GM19467 (cell line): Measurements from ENCODE around the gene CADM1.

Experiments
- ATAC-seq: cut with Tn5 transposase; IDR thresholded peaks from one replicate; pipeline ENCODE4 v1.9.1; 2021; ENCODE audit warnings: mild to moderate bottlenecking, moderate library complexity; ENCODE audit not compliant: unreplicated experiment

The CADM1 gene

GRCh38 chr11:115190196-115190595, 314.0 kb downstream of the CADM1 start:
- no peak for ATAC-seq

GRCh38 chr11:115188898-115189278, 315.3 kb downstream of the CADM1 start:
- no peak for ATAC-seq

GRCh38 chr11:115188188-115188897, 315.9 kb downstream of the CADM1 start:
- ATAC-seq: no peak

GRCh38 chr11:115185931-115186330, 318.3 kb downstream of the CADM1 start:
- no peak for ATAC-seq

GRCh38 chr11:115185507-115185906, 318.7 kb downstream of the CADM1 start:
- ATAC-seq: no peak

GRCh38 chr11:115184901-115185300, 319.3 kb downstream of the CADM1 start:
- no peak for ATAC-seq

- ATAC-seq: no peak
Measured at GRCh38 chr11:115183830-115184229, 320.4 kb downstream of the CADM1 start.

- ATAC-seq: no peak
Measured at GRCh38 chr11:115183136-115183535, 321.1 kb downstream of the CADM1 start.

GRCh38 chr11:115182282-115182955, 321.8 kb downstream of the CADM1 start:
- ATAC-seq: no peak

GRCh38 chr11:115181538-115181937, 322.7 kb downstream of the CADM1 start:
- ATAC-seq: no peak

- no peak for ATAC-seq
Measured at GRCh38 chr11:115180272-115180671, 323.9 kb downstream of the CADM1 start.

GRCh38 chr11:115179636-115180035, 324.6 kb downstream of the CADM1 start:
- ATAC-seq: no peak

GRCh38 chr11:115178705-115179104, 325.5 kb downstream of the CADM1 start:
- ATAC-seq: no peak

- ATAC-seq: no peak
Measured at GRCh38 chr11:115173136-115173535, 331.1 kb downstream of the CADM1 start.

- no peak for ATAC-seq
Measured at GRCh38 chr11:115170133-115170815, 333.9 kb downstream of the CADM1 start.

- no peak for ATAC-seq
Measured at GRCh38 chr11:115169251-115169650, 335.0 kb downstream of the CADM1 start.

GRCh38 chr11:115168686-115169085, 335.5 kb downstream of the CADM1 start:
- ATAC-seq: no peak

- no peak for ATAC-seq
Measured at GRCh38 chr11:115168229-115168671, 336.0 kb downstream of the CADM1 start.

- ATAC-seq: no peak
Measured at GRCh38 chr11:115167456-115167855, 336.8 kb downstream of the CADM1 start.

- ATAC-seq: no peak
Measured at GRCh38 chr11:115166820-115167219, 337.4 kb downstream of the CADM1 start.

GRCh38 chr11:115164774-115165173, 339.4 kb downstream of the CADM1 start:
- ATAC-seq: no peak

- no peak for ATAC-seq
Measured at GRCh38 chr11:115162919-115163318, 341.3 kb downstream of the CADM1 start.
